Mucosa of rectum (tissue), 2 donors: ENCODE data around the gene DDI1.

ENCODE experiments used
- H3K27ac ChIP-seq, 2 donors: one replicate each; pipeline ENCODE4 v1.7.0; 2013; ENCODE audit warnings: inconsistent platforms in 2 of 2, low read depth in 2 of 2, low read length in 2 of 2
- H3K27me3 ChIP-seq, 2 donors: one replicate each; pipeline ENCODE4 v1.7.0; 2013; ENCODE audit warnings: low read length in 2 of 2; ENCODE audit not compliant: control insufficient read depth in 2 of 2, insufficient read depth in 2 of 2
- H3K36me3 ChIP-seq, 2 donors: one replicate each; pipeline ENCODE4 v1.7.0; 2013; ENCODE audit warnings: low read length in 2 of 2; ENCODE audit not compliant: control insufficient read depth in 2 of 2, insufficient read depth in 2 of 2
- H3K4me1 ChIP-seq, 2 donors: one replicate each; pipeline ENCODE4 v1.7.0; 2013; ENCODE audit warnings: low read length in 2 of 2, mild to moderate bottlenecking in 1 of 2; ENCODE audit not compliant: control insufficient read depth in 2 of 2, insufficient read depth in 2 of 2
- H3K4me3 ChIP-seq, 2 donors: one replicate each; pipeline ENCODE4 v1.7.0; 2013; ENCODE audit warnings: low read length in 2 of 2
- H3K9ac ChIP-seq, 2 donors: one replicate each; pipeline ENCODE4 v1.7.0; 2013; ENCODE audit warnings: low read length in 2 of 2, low read depth in 1 of 2, mild to moderate bottlenecking in 1 of 2
- H3K9me3 ChIP-seq, 2 donors: one replicate each; pipeline ENCODE4 v1.7.0; 2013; ENCODE audit warnings: low read length in 2 of 2; ENCODE audit not compliant: control insufficient read depth in 2 of 2
- donor health status: healthy.
- donor health status: Normal muscosa, but diverticular disease.

Gene DDI1

DNA sequence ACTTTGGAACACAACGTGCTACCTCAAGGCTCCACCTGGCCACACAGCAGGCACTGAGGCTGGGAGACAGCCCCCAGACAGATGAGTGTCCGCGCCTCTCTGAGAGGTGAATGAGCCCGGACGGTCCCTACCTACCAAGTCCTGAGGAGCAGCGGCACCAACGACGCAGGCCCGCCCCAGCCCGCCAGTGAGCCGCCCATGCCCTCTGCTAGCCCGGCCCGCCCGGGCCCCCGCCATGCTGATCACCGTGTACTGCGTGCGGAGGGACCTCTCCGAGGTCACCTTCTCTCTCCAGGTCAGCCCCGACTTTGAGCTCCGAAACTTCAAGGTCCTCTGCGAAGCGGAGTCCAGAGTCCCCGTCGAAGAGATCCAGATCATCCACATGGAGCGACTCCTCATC lies at the start of gene DDI1:
TSS of gene DDI1 (plus strand) at position 53 of the 400 bp plus-strand sequence. CDS start at position 236, 183 bp downstream.
- Histone ChIP-seq H3K27ac (no peak within 1 kb of the TSS), H3K4me3 (no peak within 1 kb of the TSS), H3K36me3 (no peaks in the 10 kb centered on the region), H3K9ac (no peak within 1 kb of the TSS), H3K27me3 (no peaks in the 10 kb centered on the region), H3K9me3 (no peaks in the 10 kb centered on the region), H3K4me1 (no peaks in the 10 kb centered on the region)

GRCh38 chr11:103987629-103988594 lies 48.5 kb upstream of the DDI1 start:
- no peaks in the 10 kb centered on the region for H3K36me3 ChIP-seq
- no peaks in the 10 kb centered on the region for H3K27me3 ChIP-seq
- H3K27ac ChIP-seq: no peak overlapping the region
- no peak overlapping the region for H3K4me3 ChIP-seq
- H3K9me3 ChIP-seq: no peaks in the 10 kb centered on the region
- no peaks in the 10 kb centered on the region for H3K4me1 ChIP-seq
- no peak overlapping the region for H3K9ac ChIP-seq

GRCh38 chr11:103988595-103988969 lies 47.9 kb upstream of the DDI1 start:
- H3K36me3 ChIP-seq: no peaks in the 10 kb centered on the region
- no peak overlapping the region for H3K4me3 ChIP-seq
- H3K9ac ChIP-seq: no peak overlapping the region
- H3K27ac ChIP-seq: no peak overlapping the region
- H3K9me3 ChIP-seq: no peaks in the 10 kb centered on the region
- H3K27me3 ChIP-seq: no peaks in the 10 kb centered on the region
- H3K4me1 ChIP-seq: no peaks in the 10 kb centered on the region

- no peaks in the 10 kb centered on the region for H3K36me3 ChIP-seq
- H3K9ac ChIP-seq: no peak overlapping the region
- no peaks in the 10 kb centered on the region for H3K9me3 ChIP-seq
- H3K27ac ChIP-seq: no peak overlapping the region
- H3K4me1 ChIP-seq: no peaks in the 10 kb centered on the region
- H3K27me3 ChIP-seq: no peaks in the 10 kb centered on the region
- H3K4me3 ChIP-seq: no peak overlapping the region
Observed at GRCh38 chr11:103993507-103993906, 42.9 kb upstream of the DDI1 start.

- no peak overlapping the region for H3K4me3 ChIP-seq
- no peaks in the 10 kb centered on the region for H3K36me3 ChIP-seq
- H3K9me3 ChIP-seq: no peaks in the 10 kb centered on the region
- H3K4me1 ChIP-seq: no peaks in the 10 kb centered on the region
- no peak overlapping the region for H3K27ac ChIP-seq
- H3K27me3 ChIP-seq: no peaks in the 10 kb centered on the region
- no peak overlapping the region for H3K9ac ChIP-seq
Observed at GRCh38 chr11:103994094-103994493, 42.3 kb upstream of the DDI1 start.

GRCh38 chr11:103994518-103994917 lies 41.9 kb upstream of the DDI1 start:
- no peaks in the 10 kb centered on the region for H3K27me3 ChIP-seq
- no peaks in the 10 kb centered on the region for H3K9me3 ChIP-seq
- no peaks in the 10 kb centered on the region for H3K4me1 ChIP-seq
- no peak overlapping the region for H3K27ac ChIP-seq
- H3K36me3 ChIP-seq: no peaks in the 10 kb centered on the region
- no peak overlapping the region for H3K9ac ChIP-seq
- H3K4me3 ChIP-seq: no peak overlapping the region

DNA sequence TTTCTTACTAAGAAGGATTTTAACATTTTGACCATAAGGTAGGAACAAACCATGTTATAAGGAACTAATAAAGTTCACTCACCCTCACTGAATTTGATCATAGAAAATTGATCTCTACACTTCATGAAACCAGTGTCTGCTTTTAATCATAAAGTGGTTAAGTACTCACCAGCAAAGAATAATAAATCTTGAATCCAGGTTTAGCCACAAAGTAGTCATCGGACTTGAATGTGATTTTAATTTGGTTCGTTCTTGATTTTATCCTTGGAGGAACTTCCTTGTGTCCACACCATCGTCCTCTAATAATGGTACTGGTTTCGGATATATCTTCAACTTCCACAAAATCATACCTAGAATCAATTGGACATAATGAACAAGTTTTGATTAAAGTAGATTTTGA lies 40.5 kb upstream of the DDI1 start:
- H3K27ac ChIP-seq: no peak overlapping the region
- no peak overlapping the region for H3K4me3 ChIP-seq
- H3K4me1 ChIP-seq: no peaks in the 10 kb centered on the region
- no peaks in the 10 kb centered on the region for H3K9me3 ChIP-seq
- no peaks in the 10 kb centered on the region for H3K36me3 ChIP-seq
- H3K27me3 ChIP-seq: no peaks in the 10 kb centered on the region
- no peak overlapping the region for H3K9ac ChIP-seq

DNA sequence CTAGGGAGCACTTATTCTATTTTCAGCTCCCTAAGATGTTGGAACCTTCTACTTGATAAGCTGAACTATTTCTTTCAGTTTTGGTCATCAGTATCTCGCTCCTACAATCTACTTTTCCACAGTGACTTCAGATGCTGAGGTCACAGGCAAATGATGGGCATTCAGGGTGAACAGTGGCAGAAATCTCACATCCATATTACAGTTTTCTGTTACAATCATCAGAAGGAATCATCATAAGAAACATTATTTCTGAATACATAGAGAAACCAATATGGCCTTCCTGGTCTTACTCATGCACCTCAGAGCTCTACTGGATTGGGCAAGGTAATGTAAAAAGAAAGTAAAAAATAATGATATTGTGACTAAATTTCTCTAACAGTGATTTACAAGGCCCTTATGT lies 39.4 kb upstream of the DDI1 start:
- Histone ChIP-seq H3K27ac (no peak overlapping the region), H3K27me3 (no peaks in the 10 kb centered on the region), H3K9me3 (no peaks in the 10 kb centered on the region), H3K36me3 (no peaks in the 10 kb centered on the region), H3K4me3 (no peak overlapping the region), H3K9ac (no peak overlapping the region), H3K4me1 (no peaks in the 10 kb centered on the region)

- H3K27ac ChIP-seq: no peak overlapping the region
- H3K36me3 ChIP-seq: no peaks in the 10 kb centered on the region
- H3K9ac ChIP-seq: no peak overlapping the region
- H3K9me3 ChIP-seq: no peaks in the 10 kb centered on the region
- no peaks in the 10 kb centered on the region for H3K27me3 ChIP-seq
- H3K4me3 ChIP-seq: no peak overlapping the region
- H3K4me1 ChIP-seq: no peaks in the 10 kb centered on the region
Observed at GRCh38 chr11:103998826-103999508, 37.5 kb upstream of the DDI1 start.

- Histone ChIP-seq H3K4me3 (no peak overlapping the region), H3K4me1 (no peaks in the 10 kb centered on the region), H3K9ac (no peak overlapping the region), H3K36me3 (no peaks in the 10 kb centered on the region), H3K27ac (no peak overlapping the region), H3K27me3 (no peaks in the 10 kb centered on the region), H3K9me3 (no peaks in the 10 kb centered on the region)
Observed at GRCh38 chr11:104000798-104001197, 35.6 kb upstream of the DDI1 start.
